GM21576 (cell line): ENCODE results near the gene LRRC8C.
"Not testable (repeated sequence)": the region's sequence is repeated elsewhere in the genome, so short reads cannot be mapped to it uniquely, and the experiment has no call there.

ENCODE experiments used
- ATAC-seq: cut with Tn5 transposase; IDR thresholded peaks from one replicate; pipeline ENCODE4 v1.9.1; 2021; ENCODE audit warnings: mild to moderate bottlenecking, moderate library complexity; ENCODE audit not compliant: unreplicated experiment

The LRRC8C gene

DNA sequence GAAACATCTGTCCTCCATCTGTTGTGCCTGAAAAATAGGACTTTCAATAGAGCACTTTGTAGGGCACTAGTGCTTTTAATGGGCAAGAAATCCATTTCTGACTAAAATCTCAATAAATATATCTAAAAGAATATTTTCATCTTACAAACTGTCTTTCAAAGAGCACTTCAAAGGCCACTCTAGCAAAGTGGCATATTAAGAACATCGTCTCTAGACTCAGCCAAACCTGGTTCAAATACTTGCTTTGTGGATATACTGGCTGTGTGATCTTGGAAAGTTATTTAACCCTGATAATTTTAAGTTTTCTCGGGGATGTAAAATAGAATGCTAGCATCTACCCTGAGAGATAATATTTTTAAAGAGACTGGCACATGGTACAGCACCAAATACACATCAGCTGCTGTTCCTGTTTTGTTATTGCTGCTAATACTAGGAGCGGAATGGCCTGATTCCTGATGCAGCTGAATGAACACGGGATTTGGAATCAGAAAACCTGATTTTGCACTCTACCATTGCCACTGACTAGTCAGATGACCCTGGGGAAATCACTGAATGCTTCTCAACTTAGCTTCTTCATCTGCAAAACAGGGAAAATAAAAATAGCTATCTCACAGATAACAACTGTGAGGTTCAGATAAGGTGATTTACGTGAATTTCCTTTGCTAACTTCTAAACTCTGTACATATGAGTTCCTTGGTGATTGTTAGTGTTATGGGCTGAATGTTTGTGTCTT lies 25.2 kb upstream of the LRRC8C start:
- ATAC-seq: no peak

DNA sequence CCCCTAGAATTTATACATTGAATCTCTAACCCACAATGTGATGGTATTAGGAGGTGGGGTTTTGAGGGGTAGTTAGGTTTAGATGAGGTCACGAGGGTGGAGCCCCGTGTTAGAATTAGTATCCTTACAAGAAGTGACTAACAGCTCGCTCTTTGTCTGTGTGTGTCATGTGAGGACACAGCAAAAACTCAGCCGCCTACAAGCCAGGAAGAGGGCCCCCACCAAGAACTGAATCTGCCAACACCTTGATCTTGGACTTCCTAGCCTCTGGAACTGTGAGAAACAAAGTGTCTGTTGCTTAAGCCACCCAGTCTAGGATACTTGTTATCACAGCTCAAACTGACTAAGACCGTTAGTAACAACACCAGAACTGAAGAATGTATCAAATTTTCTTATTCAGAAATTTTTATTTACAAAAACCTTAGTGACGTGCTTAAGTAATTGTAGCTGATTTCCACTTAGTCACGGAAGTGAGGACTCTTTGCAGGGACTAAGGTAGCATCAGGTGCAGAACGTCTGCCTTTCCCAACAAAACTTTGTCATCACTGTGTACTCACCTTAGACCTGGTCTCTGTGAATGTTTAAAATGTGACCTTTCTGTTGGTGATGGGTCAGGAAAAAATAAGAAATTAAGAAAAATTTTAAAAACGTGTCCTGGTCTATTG lies 24.5 kb upstream of the LRRC8C start:
- ATAC-seq: no peak

DNA sequence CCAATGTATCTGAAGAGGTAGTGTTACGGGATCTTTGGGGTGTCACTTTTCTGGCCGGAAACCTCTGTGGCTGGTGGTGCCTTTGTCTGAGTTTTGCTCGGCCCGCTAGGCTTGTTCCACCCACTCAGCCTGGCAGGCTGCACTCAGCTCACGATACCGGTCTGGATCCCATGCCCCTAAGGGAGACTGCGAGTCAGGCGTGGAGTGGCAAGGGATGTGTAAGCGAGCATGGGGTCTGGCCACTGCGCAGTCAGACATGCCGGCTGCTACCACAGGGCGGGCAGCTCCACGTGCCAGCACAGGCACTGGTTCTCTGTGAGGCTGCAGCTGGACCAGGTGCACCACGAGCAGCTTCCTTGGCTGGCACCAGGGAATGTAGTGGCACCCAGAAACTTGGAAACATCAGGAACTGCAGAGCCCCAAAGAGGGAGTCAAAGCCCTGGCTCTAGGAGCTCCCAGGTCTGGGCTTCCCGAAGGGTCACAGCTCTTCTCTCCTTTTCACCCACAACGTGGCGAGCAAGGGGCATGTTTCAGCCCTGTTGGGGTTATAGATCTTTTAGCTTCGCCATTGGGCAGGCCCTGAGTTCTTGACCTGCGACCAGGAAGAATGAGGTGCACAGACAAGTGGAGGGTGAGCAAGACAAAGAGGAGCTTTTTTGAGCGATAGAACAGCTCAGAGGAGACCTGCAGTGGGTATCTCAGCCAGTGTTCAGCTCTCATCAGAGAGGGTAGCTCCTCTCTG lies 23.8 kb upstream of the LRRC8C start:
- ATAC-seq: no peak

DNA sequence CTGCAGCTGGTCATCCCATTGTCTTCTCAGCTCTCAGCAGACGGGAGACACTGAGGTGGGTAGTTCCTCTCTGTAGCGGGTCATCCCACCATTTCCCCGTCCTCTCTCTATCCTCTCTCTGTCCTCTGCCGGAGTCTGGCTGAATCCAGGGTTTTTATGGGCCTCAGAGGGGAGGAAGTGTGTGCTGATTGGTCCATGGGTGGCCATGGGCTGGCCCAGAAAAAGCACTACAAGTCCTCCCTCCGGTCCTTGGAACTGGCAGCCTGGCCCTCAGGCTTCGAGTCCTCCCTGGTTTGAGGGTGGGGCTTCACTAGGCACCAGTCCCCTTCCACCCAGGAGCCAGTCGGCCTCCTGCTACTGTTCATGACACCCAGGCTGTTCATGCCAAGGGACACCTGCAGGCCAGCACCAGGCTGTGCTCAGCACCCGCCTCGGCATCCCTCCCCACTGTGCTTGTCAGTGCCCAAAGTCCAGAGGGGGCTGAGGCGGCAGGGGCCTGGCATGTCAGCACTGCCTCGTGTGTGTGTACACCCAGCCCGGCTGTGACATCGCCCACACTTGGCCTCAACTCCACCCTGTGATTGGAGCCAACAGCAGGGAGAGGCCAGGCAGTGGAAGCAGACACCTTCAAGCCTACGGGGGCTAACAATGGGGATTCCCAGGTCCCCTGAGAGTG lies 23.0 kb upstream of the LRRC8C start:
- no peak for ATAC-seq

DNA sequence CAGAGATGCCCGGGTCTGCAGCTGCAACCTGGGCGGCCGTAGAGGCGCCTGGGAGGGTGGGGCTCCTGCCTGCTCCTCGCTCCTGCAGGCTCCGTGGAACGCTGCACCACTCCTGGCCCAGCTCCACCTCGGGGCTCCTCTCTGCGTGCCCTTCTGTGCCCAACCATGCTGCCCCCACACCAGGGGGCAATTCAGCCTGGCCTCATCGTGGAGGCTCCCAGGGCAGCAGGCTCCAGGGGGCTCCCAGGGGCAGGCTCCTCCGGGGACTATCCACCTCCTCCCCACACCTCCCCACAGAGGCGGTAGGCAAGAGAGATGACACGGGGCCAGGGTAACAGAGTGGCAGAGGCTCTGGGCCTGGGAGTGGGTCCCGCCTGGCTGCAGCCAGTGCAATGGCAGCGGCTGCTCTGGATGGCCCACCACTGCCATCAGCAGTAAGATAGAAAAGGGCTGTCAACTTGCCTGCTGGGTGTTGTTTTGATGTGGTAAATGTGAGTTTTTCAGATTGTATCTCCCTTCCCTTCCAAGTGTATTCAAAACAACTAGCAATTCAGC lies 22.4 kb upstream of the LRRC8C start:
- no peak for ATAC-seq

DNA sequence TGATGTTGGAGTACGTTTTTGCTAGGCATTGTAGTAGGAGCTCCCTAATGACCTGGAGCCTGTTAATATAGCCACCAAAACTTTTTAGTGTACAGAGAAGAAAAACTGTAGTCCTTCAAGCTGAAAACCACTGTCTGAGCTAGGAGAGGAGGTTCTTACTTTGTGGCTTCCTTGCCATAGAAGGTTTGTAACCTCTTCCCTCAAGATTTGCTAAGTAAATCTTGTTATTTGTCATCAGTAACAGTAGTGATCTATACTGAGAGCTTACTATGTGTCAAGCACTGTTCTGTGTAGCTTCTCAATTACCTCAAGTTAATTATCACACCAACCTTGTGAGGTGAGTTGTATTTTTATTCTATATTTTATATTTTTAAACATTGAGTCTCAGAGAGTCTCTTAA lies 21.2 kb upstream of the LRRC8C start:
- peak; percentile 96 for ATAC-seq

DNA sequence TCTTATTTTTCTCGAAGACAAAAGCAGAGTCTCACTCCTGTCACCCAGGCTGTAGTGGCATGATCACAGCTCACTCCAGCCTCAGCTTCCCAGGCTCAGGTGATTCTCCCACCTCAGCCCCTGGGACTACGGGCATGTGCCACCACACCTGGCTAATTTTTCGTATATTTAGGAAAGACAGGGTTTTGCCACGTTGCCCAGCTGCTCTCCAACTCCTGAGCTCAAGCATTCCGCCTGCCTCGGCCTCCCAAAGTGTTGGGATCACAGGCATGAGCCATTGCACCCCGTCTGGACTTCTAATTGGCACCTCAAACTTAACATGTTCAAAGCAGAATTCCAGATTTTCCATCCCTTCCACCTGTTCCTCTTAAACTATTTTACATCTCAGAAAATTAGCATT lies 19.0 kb upstream of the LRRC8C start:
- ATAC-seq: no peak

DNA sequence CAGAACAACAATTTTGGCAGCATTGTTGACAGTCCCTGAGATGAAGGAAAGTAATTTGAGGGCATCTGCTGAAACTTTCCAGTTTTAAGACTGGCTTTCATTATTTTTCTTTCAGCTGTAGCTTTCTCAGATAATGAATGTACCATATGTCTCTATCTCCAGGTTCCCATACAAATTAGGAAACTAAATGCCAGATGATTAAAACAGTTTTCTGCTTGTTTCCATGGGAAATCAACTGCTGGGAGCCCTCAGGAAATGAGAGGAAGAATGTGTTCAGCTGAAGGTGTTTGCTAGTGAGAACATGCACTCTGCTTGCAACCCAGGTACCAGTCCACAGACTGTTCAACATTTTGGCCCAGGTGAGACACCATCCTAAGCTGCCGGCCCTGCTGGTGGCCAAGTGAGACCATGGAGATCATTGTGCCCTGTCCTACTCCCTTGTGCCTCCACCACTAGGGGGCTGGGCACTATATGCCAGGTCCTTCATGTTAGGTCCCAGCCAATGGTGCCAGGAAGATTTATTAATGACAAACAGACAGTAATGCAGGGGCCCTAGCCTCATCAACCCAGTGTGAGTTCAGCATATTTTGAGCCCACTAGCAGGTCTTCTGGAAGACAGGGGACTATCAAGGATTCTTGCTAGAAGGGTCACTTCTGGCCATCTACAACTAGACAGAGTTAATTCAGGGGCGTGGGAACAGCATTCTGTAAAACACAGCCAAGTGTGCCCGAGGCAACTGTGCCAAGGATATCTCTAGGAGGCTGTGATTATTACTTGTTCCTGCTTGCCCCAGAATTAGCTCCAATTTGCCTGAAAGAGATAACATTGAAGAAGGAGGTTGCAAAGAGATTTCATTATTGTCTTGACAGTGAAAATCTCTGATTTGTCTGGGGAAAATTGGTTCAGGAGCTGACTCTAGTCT lies 17.0 kb upstream of the LRRC8C start:
- ATAC-seq: no peak

DNA sequence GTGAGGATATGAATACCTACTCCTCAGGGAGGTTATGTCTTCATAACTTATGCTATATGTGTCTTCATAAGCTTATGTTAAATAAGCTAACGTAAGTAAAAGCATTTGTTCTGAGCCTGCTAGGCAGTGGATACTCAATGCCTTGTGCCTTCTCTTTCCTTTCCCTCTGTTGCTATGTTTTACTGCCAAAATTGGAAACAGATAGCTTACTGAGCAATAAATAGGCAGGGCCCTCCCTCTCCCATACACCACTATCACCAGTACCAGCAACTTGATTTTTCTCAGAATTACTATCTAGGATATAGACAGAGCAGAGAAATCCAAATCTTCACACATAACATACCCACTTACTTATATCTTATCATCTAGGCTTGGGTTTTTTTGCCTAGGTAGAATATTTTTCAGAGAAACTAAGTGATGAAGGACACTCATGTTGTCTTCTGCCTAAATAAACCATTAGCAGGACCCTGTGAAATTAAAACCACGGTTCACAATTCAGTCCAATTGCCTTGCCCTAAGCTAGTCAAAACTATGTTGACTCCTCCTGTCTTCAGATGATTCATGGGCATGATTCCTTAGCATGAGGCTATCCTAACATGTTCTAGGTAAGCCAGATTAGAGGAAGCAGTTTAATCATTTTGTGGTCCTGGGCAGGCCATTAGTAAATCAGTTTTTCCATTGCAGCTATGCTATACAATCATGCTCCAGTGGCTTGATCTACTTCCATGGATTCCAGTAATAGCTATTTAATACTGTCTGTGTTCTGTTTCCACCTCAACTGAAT lies 15.9 kb upstream of the LRRC8C start:
- ATAC-seq: no peak

DNA sequence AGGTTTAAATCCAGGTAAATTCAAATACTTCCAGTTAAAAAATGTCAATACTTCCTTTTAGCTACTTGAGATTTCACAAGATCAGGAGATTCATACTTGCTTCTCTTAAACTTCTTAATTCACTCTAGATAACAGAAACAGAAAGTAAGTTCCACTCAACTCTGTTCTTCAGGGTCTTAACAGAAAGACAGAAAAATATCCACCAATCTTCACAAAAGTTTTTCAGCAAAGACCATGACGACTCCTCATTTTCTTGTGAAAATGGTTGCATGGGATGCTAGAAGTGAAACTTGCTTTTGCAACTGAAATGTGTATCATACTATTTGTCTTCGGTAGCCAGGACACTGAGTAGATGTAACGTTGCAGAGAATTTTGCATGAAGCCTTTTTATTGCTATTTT lies 12.3 kb upstream of the LRRC8C start:
- no peak for ATAC-seq

DNA sequence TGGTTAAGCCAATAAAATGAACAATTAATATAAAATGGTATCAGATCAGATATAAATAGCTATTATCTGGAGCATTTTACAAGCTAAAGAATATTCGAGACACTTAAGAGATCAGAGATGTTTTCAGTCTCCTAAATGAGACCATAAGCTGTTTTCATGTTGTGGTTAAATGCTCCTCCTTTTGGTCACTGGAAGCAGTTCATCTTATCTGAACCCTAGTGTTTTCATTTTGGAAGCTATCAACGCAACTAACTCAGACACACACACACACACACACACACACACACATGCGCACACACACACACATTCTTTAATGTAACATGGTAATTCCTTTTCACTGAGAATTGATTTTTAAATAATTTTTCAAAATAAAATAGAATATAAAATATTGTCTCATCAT lies 10.0 kb upstream of the LRRC8C start:
- no peak for ATAC-seq

DNA sequence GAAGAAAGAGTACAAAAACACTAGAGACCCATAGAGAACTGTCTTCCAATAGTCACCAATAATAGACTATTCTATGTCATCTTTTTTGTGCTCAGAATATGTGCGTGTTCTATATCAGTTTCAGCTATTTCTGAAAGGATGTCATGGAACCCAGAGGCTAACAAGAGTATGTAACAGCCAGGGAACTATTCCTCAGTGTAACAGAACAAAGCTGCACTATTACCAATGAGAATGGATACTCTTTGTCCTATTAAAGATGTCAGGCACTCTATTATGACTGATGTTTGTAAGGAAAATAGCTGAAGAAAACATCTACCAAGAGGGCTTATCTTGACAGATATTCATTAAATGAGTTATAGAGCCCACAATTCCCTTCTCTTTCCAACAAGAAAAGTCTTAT lies 8.6 kb upstream of the LRRC8C start:
- no peak for ATAC-seq

DNA sequence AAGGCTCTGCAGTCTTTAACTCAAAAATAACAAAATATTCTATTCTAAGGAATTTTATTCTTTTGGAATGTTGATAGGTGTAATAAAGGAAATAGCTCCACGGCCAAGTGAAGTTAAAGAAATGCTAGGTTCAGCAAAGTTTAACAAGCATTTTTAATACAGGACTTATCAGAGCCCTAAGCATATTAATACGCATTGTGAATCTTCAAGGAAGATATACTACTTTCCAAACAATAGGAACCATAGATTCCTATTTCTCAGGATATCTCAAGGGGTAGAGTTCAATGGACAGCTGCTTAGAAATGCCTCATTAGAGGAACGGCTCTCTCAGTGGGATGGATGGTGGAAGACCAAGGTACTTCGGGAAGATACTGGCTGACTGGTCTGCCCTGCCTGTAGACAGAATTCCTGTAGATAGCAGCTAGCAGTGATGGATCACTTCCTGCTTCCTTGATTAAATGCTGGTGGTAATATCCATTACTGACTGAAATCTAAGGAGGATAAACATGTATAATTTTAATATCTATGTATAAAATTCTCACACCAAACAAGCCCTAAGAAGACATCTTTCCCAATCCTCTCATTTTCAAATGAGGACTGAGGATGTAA lies 8.1 kb upstream of the LRRC8C start:
- ATAC-seq: no peak

DNA sequence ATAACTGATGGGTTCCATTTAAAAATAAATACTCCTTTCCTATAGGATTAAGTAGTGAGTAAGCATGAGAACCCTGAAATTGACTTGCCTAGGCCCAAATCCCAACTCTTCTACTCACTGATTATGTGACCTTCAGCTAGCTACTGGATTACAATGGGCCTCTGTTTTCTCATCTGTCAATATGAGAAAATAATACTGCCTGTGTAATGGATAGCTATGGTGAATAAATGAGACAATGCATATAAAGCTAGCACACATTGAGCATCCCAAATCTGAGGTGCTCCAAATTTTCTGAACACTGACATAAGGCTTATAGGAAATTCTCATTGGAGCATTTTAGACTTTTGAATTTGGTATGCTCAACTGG lies 5.3 kb upstream of the LRRC8C start:
- ATAC-seq: no peak

DNA sequence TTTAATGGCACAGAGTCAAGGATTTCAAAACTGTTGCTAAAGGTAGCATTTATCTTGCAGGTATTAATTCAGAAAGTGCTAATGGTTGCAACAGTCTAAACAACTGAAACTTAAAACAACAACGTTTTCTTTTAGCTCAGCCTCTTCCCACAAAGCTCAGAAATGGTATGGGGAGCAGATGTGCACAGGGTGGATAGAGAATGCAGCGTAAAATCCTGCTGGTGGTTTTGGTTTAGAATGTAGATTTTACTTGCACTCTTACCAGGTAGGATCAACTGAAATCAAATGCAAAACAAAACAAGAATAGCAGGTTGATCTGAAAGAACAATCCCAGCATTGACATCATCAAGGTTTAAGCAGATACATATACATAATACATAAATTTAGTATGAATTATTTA lies 3.8 kb upstream of the LRRC8C start:
- no peak for ATAC-seq

DNA sequence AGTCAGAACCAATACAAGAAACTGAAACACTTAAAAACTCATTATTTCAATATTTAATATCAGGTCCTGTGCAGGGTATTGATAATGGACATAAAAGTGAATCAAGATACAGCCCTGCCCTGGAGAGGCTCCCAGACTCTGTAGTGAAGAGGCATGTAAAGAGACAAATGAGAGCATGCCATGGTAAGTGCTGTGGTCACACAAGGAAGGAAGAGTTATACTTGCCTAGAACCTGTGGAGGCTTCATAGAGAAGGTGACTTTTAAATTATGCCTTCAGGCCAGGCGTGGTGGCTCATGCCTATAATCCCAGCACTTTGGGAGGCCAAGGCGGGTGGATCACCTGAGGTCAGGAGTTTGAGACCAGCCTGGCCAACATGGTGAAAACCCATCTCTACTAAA lies 3.3 kb upstream of the LRRC8C start:
- not testable (repeated sequence) for ATAC-seq

DNA sequence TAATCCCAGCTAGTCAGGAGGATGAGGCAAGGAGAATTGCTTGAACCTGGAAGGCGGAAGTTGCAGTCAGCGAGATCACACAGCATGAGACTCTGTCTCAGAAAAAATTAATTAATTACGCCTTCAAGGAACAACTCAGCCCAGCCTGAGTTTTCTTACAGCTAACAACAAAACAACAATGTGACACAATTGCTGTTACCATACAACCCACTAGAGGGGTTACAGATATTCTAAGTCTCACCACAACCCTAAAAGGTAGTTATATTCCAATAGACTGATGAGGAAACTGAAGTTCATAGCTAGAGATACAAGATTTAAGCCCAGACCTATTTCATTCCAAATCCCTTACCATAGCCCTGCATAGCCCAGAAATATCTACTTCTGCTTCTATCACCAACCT lies 2.9 kb upstream of the LRRC8C start:
- ATAC-seq: no peak

DNA sequence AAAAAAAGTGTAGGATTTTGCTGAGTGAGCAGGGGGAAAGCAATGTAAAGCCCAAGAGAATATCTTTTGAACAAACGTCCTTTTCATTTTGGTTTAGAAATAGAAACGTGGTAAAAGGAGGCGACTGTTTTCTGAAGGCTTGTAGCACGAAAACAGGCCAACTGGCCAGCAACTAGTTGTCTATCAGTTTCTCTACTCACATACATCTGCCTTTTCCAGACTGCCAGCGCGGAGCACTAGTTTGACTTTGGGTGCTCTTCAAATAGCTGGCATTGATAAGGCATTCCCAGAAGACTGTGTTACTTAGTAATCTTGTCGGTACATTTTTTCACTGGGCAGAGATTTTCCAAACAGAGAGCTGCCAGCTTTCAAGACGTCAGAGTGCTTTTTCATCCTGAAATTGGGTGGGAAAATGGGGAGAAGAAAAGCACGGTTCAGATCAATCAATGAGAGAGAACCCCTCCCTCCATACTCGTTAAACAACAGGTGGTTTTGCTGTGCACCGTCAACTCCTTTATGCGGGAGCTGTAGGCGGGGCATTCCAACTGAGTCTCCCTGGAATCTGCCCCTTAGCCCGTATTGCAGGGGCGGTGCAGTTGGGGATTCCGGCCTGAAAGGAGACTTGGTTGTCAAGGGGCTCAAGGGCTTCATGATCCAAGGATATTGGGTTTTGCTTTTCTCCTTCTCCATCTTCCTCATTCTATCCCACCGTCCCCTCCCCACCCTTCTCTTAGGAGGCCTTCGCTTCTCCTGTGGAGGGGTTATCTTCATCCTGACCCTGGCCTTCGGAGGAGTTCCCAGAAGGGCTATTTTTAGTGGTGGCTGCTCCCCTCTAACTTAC lies 884 bp upstream of the LRRC8C start:
- no peak for ATAC-seq
